ES-I3 (cell line): Measurements from ENCODE around the gene DUOX1.
"Not testable (repeated sequence)": the region's sequence is repeated elsewhere in the genome, so short reads cannot be mapped to it uniquely, and the experiment has no call there.

Experiments
- H3K36me3 ChIP-seq: 2 replicates; pipeline ENCODE4 v1.6.1; 2013; ENCODE audit warnings: mild to moderate bottlenecking, low read length, control low read depth, moderate library complexity; ENCODE audit not compliant: insufficient read depth
- H3K4me1 ChIP-seq: 2 replicates; pipeline ENCODE4 v1.6.1; 2013; ENCODE audit warnings: mild to moderate bottlenecking, control low read depth, low read length; ENCODE audit not compliant: insufficient read depth
- H3K9ac ChIP-seq: 2 replicates; pipeline ENCODE4 v1.6.1; 2013; ENCODE audit warnings: low read depth, mild to moderate bottlenecking, low read length, moderate library complexity
- H3K9me3 ChIP-seq: 2 replicates; pipeline ENCODE4 v1.6.1; 2013; ENCODE audit warnings: mild to moderate bottlenecking, low read length, moderate library complexity; ENCODE audit not compliant: control insufficient read depth, insufficient read depth

Gene DUOX1

GRCh38 chr15:45097466-45097865 lies 32.3 kb upstream of the DUOX1 start:
- Histone ChIP-seq H3K9me3 (no peaks in the 10 kb centered on the region), H3K36me3 (no peaks in the 10 kb centered on the region), H3K9ac (no peak overlapping the region), H3K4me1 (peaks cover 11% of the 10 kb centered on the region; the same call in 1 of the 2 replicates)

- Histone ChIP-seq H3K9me3 (no peaks in the 10 kb centered on the region), H3K9ac (no peak overlapping the region), H3K4me1 (peaks cover 6% of the 10 kb centered on the region; the same call in 1 of the 2 replicates), H3K36me3 (no peaks in the 10 kb centered on the region)
Observed at GRCh38 chr15:45099549-45100165, 30.1 kb upstream of the DUOX1 start.

GRCh38 chr15:45100884-45101625 lies 28.7 kb upstream of the DUOX1 start:
- Histone ChIP-seq H3K4me1 (peaks cover 6% of the 10 kb centered on the region; the same call in 1 of the 2 replicates), H3K36me3 (no peaks in the 10 kb centered on the region), H3K9me3 (no peaks in the 10 kb centered on the region), H3K9ac (no peak overlapping the region)

- H3K36me3 ChIP-seq: no peaks in the 10 kb centered on the region
Observed at GRCh38 chr15:45101749-45102148, 28.0 kb upstream of the DUOX1 start.

GRCh38 chr15:45102226-45102625 lies 27.6 kb upstream of the DUOX1 start:
- peaks cover 6% of the 10 kb centered on the region; the same call in 1 of the 2 replicates for H3K4me1 ChIP-seq
- H3K9ac ChIP-seq: no peak overlapping the region
- no peaks in the 10 kb centered on the region for H3K9me3 ChIP-seq
- H3K36me3 ChIP-seq: no peaks in the 10 kb centered on the region

More at GRCh38 chr15:45101749-45102148, 28.0 kb upstream of the DUOX1 start:
- Histone ChIP-seq H3K9ac (no peak overlapping the region), H3K9me3 (no peaks in the 10 kb centered on the region), H3K4me1 (peaks cover 6% of the 10 kb centered on the region; the same call in 1 of the 2 replicates)

GRCh38 chr15:45104170-45104569 lies 25.6 kb upstream of the DUOX1 start:
- H3K9ac ChIP-seq, H3K9me3 ChIP-seq, H3K36me3 ChIP-seq, H3K4me1 ChIP-seq: not testable (repeated sequence)

- Histone ChIP-seq H3K9me3 (no peaks in the 10 kb centered on the region), H3K36me3 (no peaks in the 10 kb centered on the region), H3K4me1 (peaks cover 6% of the 10 kb centered on the region; the same call in 1 of the 2 replicates), H3K9ac (no peak overlapping the region)
Observed at GRCh38 chr15:45105586-45105985, 24.2 kb upstream of the DUOX1 start.

GRCh38 chr15:45106002-45106790 lies 23.6 kb upstream of the DUOX1 start:
- no peak overlapping the region for H3K9ac ChIP-seq

GRCh38 chr15:45107941-45108630 lies 21.7 kb upstream of the DUOX1 start:
- Histone ChIP-seq H3K9me3 (no peaks in the 10 kb centered on the region), H3K9ac (no peak overlapping the region), H3K36me3 (no peaks in the 10 kb centered on the region), H3K4me1 (peaks cover 5% of the 10 kb centered on the region; the same call in 1 of the 2 replicates)

More at GRCh38 chr15:45106002-45106790, 23.6 kb upstream of the DUOX1 start:
- H3K36me3 ChIP-seq: no peaks in the 10 kb centered on the region
- no peaks in the 10 kb centered on the region for H3K9me3 ChIP-seq
- peaks cover 5% of the 10 kb centered on the region; the same call in 1 of the 2 replicates for H3K4me1 ChIP-seq

- Histone ChIP-seq H3K4me1 (peaks cover 15% of the 10 kb centered on the region; the same call in 1 of the 2 replicates), H3K9me3 (no peaks in the 10 kb centered on the region), H3K36me3 (no peaks in the 10 kb centered on the region), H3K9ac (no peak overlapping the region)
Observed at GRCh38 chr15:45110256-45110820, 19.5 kb upstream of the DUOX1 start.

- H3K36me3 ChIP-seq: no peaks in the 10 kb centered on the region
- H3K4me1 ChIP-seq: peaks cover 15% of the 10 kb centered on the region
- no peaks in the 10 kb centered on the region for H3K9me3 ChIP-seq
- H3K9ac ChIP-seq: peak overlapping the region; percentile 39
Observed at GRCh38 chr15:45111390-45112142, 18.2 kb upstream of the DUOX1 start.

GRCh38 chr15:45112143-45112590 lies 17.6 kb upstream of the DUOX1 start:
- Histone ChIP-seq H3K4me1 (peaks cover 15% of the 10 kb centered on the region), H3K36me3 (no peaks in the 10 kb centered on the region), H3K9me3 (no peaks in the 10 kb centered on the region), H3K9ac (peak overlapping the region; percentile 39)
